Body of pancreas (tissue), 4 donors: ENCODE measurements around the gene FCHSD2.

ENCODE experiments used
- POLR2A ChIP-seq, 3 donors: fragments of 450-650 bp; IDR thresholded peaks; one replicate each; pipeline ENCODE4 v1.6.1; 2016; ENCODE audit warnings: antibody characterized with exemption in 3 of 3, mild to moderate bottlenecking in 2 of 3
- TF ChIP-seq, protein P1 (sequence below), 7 experiments: fragments of 450-650 bp in 4 of 7; fragments of 200-600 bp in 3 of 7; sonication (generic) in 3 of 7; IDR thresholded peaks; one replicate each; pipeline ENCODE4 v1.5.1; 2016 to 2019; ENCODE audit warnings: antibody characterized with exemption in 7 of 7

DNA sequence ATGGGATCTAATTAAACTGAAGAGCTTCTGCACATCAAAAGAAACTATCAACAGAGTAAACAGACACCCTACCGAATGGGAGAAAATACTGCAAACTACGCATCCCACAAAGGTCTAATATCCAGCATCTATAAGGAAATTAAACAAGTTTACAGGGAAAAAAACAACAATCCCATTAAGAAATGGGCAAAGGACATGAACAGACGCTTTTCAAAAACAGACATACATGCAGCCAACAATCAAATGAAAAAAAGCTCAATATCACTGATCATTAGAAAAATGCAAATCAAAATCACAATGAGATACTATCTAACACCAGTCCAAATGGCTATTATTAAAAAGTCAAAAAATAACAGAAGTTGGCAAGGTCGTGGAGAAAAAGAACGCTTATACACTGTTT lies 117.5 kb downstream of the FCHSD2 start:
- TF ChIP-seq, protein P1, sequence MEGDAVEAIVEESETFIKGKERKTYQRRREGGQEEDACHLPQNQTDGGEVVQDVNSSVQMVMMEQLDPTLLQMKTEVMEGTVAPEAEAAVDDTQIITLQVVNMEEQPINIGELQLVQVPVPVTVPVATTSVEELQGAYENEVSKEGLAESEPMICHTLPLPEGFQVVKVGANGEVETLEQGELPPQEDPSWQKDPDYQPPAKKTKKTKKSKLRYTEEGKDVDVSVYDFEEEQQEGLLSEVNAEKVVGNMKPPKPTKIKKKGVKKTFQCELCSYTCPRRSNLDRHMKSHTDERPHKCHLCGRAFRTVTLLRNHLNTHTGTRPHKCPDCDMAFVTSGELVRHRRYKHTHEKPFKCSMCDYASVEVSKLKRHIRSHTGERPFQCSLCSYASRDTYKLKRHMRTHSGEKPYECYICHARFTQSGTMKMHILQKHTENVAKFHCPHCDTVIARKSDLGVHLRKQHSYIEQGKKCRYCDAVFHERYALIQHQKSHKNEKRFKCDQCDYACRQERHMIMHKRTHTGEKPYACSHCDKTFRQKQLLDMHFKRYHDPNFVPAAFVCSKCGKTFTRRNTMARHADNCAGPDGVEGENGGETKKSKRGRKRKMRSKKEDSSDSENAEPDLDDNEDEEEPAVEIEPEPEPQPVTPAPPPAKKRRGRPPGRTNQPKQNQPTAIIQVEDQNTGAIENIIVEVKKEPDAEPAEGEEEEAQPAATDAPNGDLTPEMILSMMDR (IDR thresholded peaks at IDR 0.05): no peak
- TF ChIP-seq POLR2A (IDR thresholded peaks at IDR 0.05): no peak
